Activated CD4-positive, CD25-positive, alpha-beta regulatory T cell treated with anti-CD3 and anti-CD28 coated beads, Interleukin-2, amount 50 U/mL, for 16 hours (primary cell): ENCODE measurements around the gene UBQLN3.

Experiments
- DNase-seq: peaks from one replicate; pipeline ENCODE4 v3.0.0-alpha.2; 2020; ENCODE audit warnings: low read depth, low spot score

Gene UBQLN3

GRCh38 chr11:5505363-5506048 lies 4.3 kb downstream of the UBQLN3 start:
- DNase-seq, result no peak

GRCh38 chr11:5504403-5504921 lies 5.3 kb downstream of the UBQLN3 start:
- DNase-seq, result no peak

DNA sequence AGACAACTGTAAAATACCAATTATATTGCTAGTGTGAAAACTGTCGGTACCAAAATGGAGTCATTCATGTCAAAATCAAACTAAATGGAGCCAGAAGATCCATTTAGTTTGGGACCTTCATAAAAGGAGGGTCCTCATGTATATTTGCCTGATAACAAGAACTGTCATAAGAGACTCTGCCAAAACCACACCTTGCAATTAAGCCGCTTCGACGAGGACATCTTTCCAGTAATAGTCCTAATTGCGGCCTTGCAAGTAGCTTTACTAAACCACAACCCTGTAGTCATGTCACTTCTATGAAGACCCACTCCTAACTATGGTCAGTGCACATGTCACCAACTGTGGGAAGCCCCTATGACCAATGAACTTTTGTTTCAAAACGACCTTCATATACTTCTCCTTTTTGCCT lies 9.4 kb downstream of the UBQLN3 start:
- DNase-seq, result no peak

DNA sequence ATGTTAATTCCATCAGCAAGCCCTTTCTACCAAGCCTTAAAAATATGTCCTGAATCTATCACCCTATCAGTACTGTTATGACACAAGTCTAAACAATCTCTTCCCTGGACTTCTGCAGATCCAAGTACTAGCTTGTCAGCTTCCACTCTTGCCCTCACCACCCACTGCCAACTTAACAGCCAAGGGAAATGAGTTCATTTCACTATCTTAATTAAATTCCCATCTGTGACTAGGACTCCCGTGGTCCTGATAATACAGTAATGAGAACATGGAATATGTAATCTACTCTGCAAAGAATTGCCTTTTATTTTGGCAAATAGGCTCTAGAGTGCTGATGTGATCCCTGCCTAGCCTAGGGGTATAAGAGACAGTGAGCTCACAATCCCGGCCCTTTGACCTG lies 10.1 kb downstream of the UBQLN3 start:
- DNase-seq, result no peak

GRCh38 chr11:5489576-5490357 lies 20.0 kb downstream of the UBQLN3 start:
- no peak for DNase-seq

- DNase-seq, result no peak
Observed at GRCh38 chr11:5488798-5489399, 20.9 kb downstream of the UBQLN3 start.

GRCh38 chr11:5488385-5488784 lies 21.4 kb downstream of the UBQLN3 start, which contains the start of gene OR52D1:
TSS of gene OR52D1 (plus strand) at chr11:5488685. CDS start at chr11:5488707, 22 bp downstream.
- DNase-seq, result no peak

- DNase-seq, result no peak
Observed at GRCh38 chr11:5486421-5486820, 23.3 kb downstream of the UBQLN3 start.

- no peak for DNase-seq
Observed at GRCh38 chr11:5486003-5486402, 23.8 kb downstream of the UBQLN3 start.

- DNase-seq, result no peak
Observed at GRCh38 chr11:5476186-5476819, 33.5 kb downstream of the UBQLN3 start.

GRCh38 chr11:5473921-5474320 lies 35.8 kb downstream of the UBQLN3 start:
- no peak for DNase-seq

- no peak for DNase-seq
Observed at GRCh38 chr11:5467527-5467926, 42.2 kb downstream of the UBQLN3 start.

DNA sequence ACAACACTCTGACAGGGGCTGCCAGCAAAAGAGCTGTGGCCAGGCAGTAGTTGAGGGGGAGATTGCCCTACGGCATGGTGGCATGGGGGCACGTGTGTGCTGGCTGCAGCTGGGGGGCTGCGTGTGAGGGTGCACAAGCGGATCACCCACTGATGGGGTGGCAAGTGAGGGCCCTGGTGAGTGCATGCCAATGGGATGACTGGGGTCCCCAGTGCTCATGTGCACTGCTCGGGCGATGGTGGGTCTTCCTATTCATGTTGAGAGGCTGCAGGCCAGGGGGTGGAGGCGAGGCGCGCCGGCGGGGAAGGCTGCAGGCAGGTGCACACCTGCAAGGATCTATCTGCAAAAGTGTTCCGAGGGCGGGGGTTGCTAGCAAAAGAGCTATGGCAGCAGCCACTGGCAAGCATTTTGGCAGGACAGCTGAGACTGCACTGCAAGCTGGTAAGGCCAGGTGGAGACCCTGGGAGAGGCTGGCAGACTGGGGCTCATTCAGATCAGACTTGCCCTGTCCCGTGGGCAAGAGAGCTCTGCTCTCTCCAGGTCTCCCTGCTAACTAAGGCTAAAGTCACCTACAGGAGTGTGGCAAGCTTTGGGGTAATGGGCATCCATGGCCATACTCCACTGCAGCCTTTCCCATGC lies 48.7 kb downstream of the UBQLN3 start:
- no peak for DNase-seq
